HepG2 (cell line): ENCODE measurements around the gene ZFP62. TPM values are rescaled to one million over a fixed set of nuclear protein-coding genes. Genes with fewer than 3 reads are reported as not detected.

Experiments used
- ATF2 ChIP-seq: sonication (generic); formaldehyde crosslinking; IDR thresholded peaks from 2 replicates; pipeline ENCODE4 v1.4.0; 2020; ENCODE audit warnings: missing genetic modification reagents
- HMGXB3 ChIP-seq: sonication (generic); formaldehyde crosslinking; IDR thresholded peaks from 2 replicates; pipeline ENCODE4 v1.4.0; 2020; ENCODE audit warnings: missing genetic modification reagents, borderline replicate concordance
- LCORL ChIP-seq, 2 experiments: fragments of 450-650 bp in 1 of 2; sonication (generic) in 1 of 2; formaldehyde crosslinking in 1 of 2; IDR thresholded peaks; 2 replicates each; pipeline versions ENCODE4 v1.5.0 to v1.6.1; 2017 to 2020; ENCODE audit warnings: antibody characterized with exemption in 1 of 2, missing genetic modification reagents in 1 of 2
- PRDM4 ChIP-seq: sonication (generic); formaldehyde crosslinking; IDR thresholded peaks from 2 replicates; pipeline ENCODE4 v1.9.0; 2021; ENCODE audit warnings: missing genetic modification reagents, borderline replicate concordance
- YEATS4 ChIP-seq: sonication (generic); formaldehyde crosslinking; IDR thresholded peaks from 2 replicates; pipeline ENCODE4 v1.4.0; 2020; ENCODE audit warnings: missing genetic modification reagents, borderline replicate concordance
- ZFAT ChIP-seq: sonication (generic); formaldehyde crosslinking; conservative IDR thresholded peaks from 2 replicates; pipeline ENCODE4 v1.8.1; 2023; ENCODE audit warnings: missing genetic modification reagents, inconsistent platforms
- ZNF407 ChIP-seq: sonication (generic); formaldehyde crosslinking; IDR thresholded peaks from one replicate; pipeline ENCODE4 v1.5.1; 2020; ENCODE audit warnings: mild to moderate bottlenecking, missing genetic modification reagents; ENCODE audit errors: not compliant biosample characterization
- ZNF83 ChIP-seq: sonication (generic); formaldehyde crosslinking; IDR thresholded peaks from 2 replicates; pipeline ENCODE4 v1.4.0; 2020; ENCODE audit warnings: missing genetic modification reagents, mild to moderate bottlenecking, borderline replicate concordance
- ZNF878 ChIP-seq: sonication (generic); formaldehyde crosslinking; IDR thresholded peaks from 2 replicates; pipeline ENCODE4 v1.8.1; 2023; ENCODE audit warnings: mild to moderate bottlenecking, missing genetic modification reagents, moderate library complexity
- ZSCAN29 ChIP-seq: sonication (generic); formaldehyde crosslinking; conservative IDR thresholded peaks from 2 replicates; pipeline ENCODE4 v1.4.0; 2020; ENCODE audit warnings: mild to moderate bottlenecking, missing genetic modification reagents
- polyA plus RNA-seq, 8 experiments: library from polyadenylated mRNA; depleted of rRNA in 3 of 8; stranded (reverse) in 7 of 8; unstranded in 1 of 8; fragments of >200 nt; fragmentation: Illumina TruSeq in 4 of 8; extraction: Trizol in 4 of 8; gene quantifications; 2 replicates each; pipeline versions ENCODE4 v1.2.1 to v1.2.3, GENCODE V29; 2011 to 2016; ENCODE audit warnings: low read depth in 4 of 8, missing spikeins in 1 of 8, mixed read lengths in 1 of 8; ENCODE audit not compliant: insufficient read depth in 1 of 8
- total RNA-seq, 5 experiments: library from RNA; depleted of rRNA; stranded (reverse); fragments of >200 nt; fragmentation: Illumina TruSeq; extraction: Trizol; gene quantifications; 2 replicates each; pipeline ENCODE4 v1.2.3, GENCODE V29; 2016; ENCODE audit warnings: low read depth in 1 of 5

The ZFP62 gene
- total and polyA plus RNA-seq, 2 of the 13 experiments (the other 11 are each of a cell fraction or from before 2014, with no cell fraction given), result 8.2 to 19.4 TPM

- no peak for TF ChIP-seq ZNF407 (CRISPR knock-in tag)
- no peak for TF ChIP-seq ZNF878 (CRISPR knock-in tag)
- no peak for TF ChIP-seq ZFAT (CRISPR knock-in tag)
- TF ChIP-seq ZSCAN29 (CRISPR knock-in tag), result 0 out of 2 replicates have a peak, but pooled peaks have one; percentile 39
- TF ChIP-seq HMGXB3 (CRISPR knock-in tag), result no peak
- no peak for TF ChIP-seq ATF2 (CRISPR knock-in tag)
- 0 out of 2 replicates have a peak, but pooled peaks have one; percentile 40 for TF ChIP-seq ZNF83 (CRISPR knock-in tag)
- TF ChIP-seq YEATS4, result peak; percentile 91
- TF ChIP-seq LCORL (IDR thresholded peaks at IDR 0.05), result no peak
- peak; percentile 57 for TF ChIP-seq LCORL (CRISPR knock-in tag; IDR thresholded peaks at IDR 0.05)
- no peak for TF ChIP-seq PRDM4 (CRISPR knock-in tag)
Observed at GRCh38 chr5:180802325-180803180, 58.5 kb downstream of the ZFP62 start, which contains the start of gene MGAT1 (continued).
